22Rv1 (cell line): ENCODE results near the gene CNFN.

Experiments
- ZFX ChIP-seq: fragments of 450-650 bp; IDR thresholded peaks from 2 replicates; pipeline ENCODE4 v1.6.1; 2017; ENCODE audit warnings: antibody characterized with exemption, borderline replicate concordance
- TF ChIP-seq, protein P1 (sequence below): fragments of 450-650 bp; IDR thresholded peaks from 2 replicates; pipeline ENCODE4 v1.5.1; 2017; ENCODE audit warnings: mild to moderate bottlenecking

GRCh38 chr19:42421101-42421500 is 31.0 kb upstream of the CNFN start:
- TF ChIP-seq, protein P1, sequence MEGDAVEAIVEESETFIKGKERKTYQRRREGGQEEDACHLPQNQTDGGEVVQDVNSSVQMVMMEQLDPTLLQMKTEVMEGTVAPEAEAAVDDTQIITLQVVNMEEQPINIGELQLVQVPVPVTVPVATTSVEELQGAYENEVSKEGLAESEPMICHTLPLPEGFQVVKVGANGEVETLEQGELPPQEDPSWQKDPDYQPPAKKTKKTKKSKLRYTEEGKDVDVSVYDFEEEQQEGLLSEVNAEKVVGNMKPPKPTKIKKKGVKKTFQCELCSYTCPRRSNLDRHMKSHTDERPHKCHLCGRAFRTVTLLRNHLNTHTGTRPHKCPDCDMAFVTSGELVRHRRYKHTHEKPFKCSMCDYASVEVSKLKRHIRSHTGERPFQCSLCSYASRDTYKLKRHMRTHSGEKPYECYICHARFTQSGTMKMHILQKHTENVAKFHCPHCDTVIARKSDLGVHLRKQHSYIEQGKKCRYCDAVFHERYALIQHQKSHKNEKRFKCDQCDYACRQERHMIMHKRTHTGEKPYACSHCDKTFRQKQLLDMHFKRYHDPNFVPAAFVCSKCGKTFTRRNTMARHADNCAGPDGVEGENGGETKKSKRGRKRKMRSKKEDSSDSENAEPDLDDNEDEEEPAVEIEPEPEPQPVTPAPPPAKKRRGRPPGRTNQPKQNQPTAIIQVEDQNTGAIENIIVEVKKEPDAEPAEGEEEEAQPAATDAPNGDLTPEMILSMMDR: no peak
- TF ChIP-seq ZFX: no peak
